Measurements from ENCODE around the gene ZNF639. TPM values are rescaled to one million over a fixed set of nuclear protein-coding genes. Genes with fewer than 3 reads are reported as not detected.

ZNF639 gene
- total and polyA plus RNA-seq, 10 of the 15 experiments (the other 5 are each of a cell fraction or from before 2014, with no cell fraction given) = 16.3 to 61.2 (median 35.3) TPM

DNA sequence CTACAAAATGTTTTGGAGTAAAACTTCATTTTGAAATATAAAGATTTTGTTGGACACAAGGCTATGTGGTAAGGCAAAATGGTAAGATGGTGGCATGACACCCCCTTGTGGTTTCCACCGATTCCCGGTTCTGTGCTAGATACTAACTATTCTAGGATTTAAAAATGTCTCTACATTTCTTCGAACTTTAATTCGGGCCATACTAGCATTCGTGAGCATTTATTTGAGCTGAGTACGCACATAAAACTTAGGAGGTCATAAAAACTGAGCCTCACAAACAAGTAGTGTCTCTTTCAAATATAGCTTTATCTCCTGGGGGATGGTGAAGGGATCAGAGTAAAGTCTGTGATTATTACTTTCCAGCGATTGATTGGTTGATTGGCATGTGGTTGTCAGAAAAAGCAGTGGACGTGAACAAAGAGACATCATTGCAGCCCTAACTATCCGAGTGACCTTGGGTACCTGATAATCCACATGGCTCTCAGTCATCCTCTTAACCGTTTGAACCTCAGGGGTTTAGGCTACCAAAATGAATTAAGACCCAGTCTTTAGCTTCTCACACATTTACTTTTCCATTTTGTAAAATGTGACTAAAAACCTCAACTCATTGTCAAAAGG lies 1.1 kb upstream of the ZNF639 start:
- peak overlapping the region; percentile 97 for H3K9ac ChIP-seq (ENCODE audit: control insufficient read depth, insufficient read depth, low read length)
- peaks cover 44% of the 10 kb centered on the region for H3K79me2 ChIP-seq (ENCODE audit: control insufficient read depth, insufficient read depth, low read length)
- in situ Hi-C loops (cut with MboI) = no loop called here
- no peaks in the 10 kb centered on the region for H3K9me3 ChIP-seq (replicated peaks; ENCODE audit: control insufficient read depth, insufficient read depth, low read length)
- H3K4me2 ChIP-seq (ENCODE audit: control insufficient read depth, insufficient read depth) = peak overlapping the region; percentile 69
- FAIRE-seq = no peak
- POLR2A ChIA-PET = interaction anchor here (0.6 to 1.8 kb wide), 9 partner anchors 25 to 301 kb away, joined by 3 to 7 read pairs (median 4); no protein-coding TSS in a partner anchor
- H3K36me3 ChIP-seq (ENCODE audit: control insufficient read depth in 2 of 2, insufficient read depth in 2 of 2, low read length in 1 of 2) = no peaks in the 10 kb centered on the region
- H4K20me1 ChIP-seq (ENCODE audit: control insufficient read depth, insufficient read depth) = no peaks in the 10 kb centered on the region
- CTCF ChIA-PET = interaction anchor here (0.5 to 9.3 kb wide), 44 partner anchors 9 to 963 kb away, joined by 3 to 114 read pairs (median 4); partner anchors contain the start of genes ACTL6A, PIK3CA and ZMAT3
- RAD21 ChIA-PET (ENCODE audit: unreplicated experiment) = interaction anchor here (0.9 to 3.4 kb wide), 22 partner anchors 12 to 887 kb away, joined by 3 to 30 read pairs (median 4); partner anchors contain the start of genes ACTL6A, MFN1, PIK3CA and ZMAT3
- peaks cover 8% of the 10 kb centered on the region for H3K4me1 ChIP-seq (ENCODE audit: control insufficient read depth, insufficient read depth, low read length)
- H3K4me3 ChIP-seq = peak overlapping the region; percentile 78
- BruUV-seq (replicated peaks) = TSS peak; percentile 58
- ATAC-seq = no peak
- no peaks in the 10 kb centered on the region for H3K27me3 ChIP-seq (replicated peaks in 1 of 2; ENCODE audit: control insufficient read depth in 2 of 2, insufficient read depth in 2 of 2, low read length in 1 of 2)
- H2AFZ ChIP-seq (ENCODE audit: control insufficient read depth, low read depth, low read length) = peak overlapping the region; percentile 95
- 34% methylated on average over 10 of the region's 10 CpGs for WGBS (ENCODE audit: insufficient coverage, insufficient replicate concordance, low lambda C conversion rate, missing lambda C conversion rate)
- intact Hi-C loops (cut with micrococcal nuclease; ENCODE audit: unreplicated experiment) = loop anchor here (2.0 to 5.0 kb wide), 3 partner anchors 27 to 884 kb away; no protein-coding TSS in a partner anchor
- TF ChIP-seq RAD21 (IDR thresholded peaks at IDR 0.05; ENCODE audit: insufficient read depth, low read depth, low read length) (0 out of 2 replicates have a peak, but pooled peaks have one; percentile 19), YY1 (IDR thresholded peaks at IDR 0.05; ENCODE audit: low read depth, low read length) (peak; percentile 30; the same call in 1 of the 2 replicates), ZNF622 (IDR thresholded peaks at IDR 0.05) (no peak), KAT2A (conservative IDR thresholded peaks at IDR 0.05; ENCODE audit: control insufficient read depth, low read depth, low read length) (no peak), IRF4 (IDR thresholded peaks at IDR 0.05; ENCODE audit: low read depth, low read length) (0 out of 2 replicates have a peak, but pooled peaks have one; percentile 23), RUNX3 (IDR thresholded peaks at IDR 0.05; ENCODE audit: low read length) (peak; percentile 58; the same call in 1 of the 2 replicates)
- TF ChIP-seq, protein P1, sequence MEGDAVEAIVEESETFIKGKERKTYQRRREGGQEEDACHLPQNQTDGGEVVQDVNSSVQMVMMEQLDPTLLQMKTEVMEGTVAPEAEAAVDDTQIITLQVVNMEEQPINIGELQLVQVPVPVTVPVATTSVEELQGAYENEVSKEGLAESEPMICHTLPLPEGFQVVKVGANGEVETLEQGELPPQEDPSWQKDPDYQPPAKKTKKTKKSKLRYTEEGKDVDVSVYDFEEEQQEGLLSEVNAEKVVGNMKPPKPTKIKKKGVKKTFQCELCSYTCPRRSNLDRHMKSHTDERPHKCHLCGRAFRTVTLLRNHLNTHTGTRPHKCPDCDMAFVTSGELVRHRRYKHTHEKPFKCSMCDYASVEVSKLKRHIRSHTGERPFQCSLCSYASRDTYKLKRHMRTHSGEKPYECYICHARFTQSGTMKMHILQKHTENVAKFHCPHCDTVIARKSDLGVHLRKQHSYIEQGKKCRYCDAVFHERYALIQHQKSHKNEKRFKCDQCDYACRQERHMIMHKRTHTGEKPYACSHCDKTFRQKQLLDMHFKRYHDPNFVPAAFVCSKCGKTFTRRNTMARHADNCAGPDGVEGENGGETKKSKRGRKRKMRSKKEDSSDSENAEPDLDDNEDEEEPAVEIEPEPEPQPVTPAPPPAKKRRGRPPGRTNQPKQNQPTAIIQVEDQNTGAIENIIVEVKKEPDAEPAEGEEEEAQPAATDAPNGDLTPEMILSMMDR (IDR thresholded peaks at IDR 0.05 in 2 of 3, conservative IDR thresholded peaks at IDR 0.05 in 1 of 3; ENCODE audit: control insufficient read depth in 2 of 3, extremely low read depth in 1 of 3, insufficient read depth in 1 of 3, low read depth in 3 of 3, low read length in 3 of 3) = peak; percentile 36 to 58 (median 37); a peak in 5 of 6 replicates
- TF ChIP-seq, protein P2, sequence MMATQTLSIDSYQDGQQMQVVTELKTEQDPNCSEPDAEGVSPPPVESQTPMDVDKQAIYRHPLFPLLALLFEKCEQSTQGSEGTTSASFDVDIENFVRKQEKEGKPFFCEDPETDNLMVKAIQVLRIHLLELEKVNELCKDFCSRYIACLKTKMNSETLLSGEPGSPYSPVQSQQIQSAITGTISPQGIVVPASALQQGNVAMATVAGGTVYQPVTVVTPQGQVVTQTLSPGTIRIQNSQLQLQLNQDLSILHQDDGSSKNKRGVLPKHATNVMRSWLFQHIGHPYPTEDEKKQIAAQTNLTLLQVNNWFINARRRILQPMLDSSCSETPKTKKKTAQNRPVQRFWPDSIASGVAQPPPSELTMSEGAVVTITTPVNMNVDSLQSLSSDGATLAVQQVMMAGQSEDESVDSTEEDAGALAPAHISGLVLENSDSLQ (IDR thresholded peaks at IDR 0.05) = peak; percentile 42; the same call in 1 of the 2 replicates
- no peak overlapping the region; the same call in 1 of the 2 replicates for H3K27ac ChIP-seq (ENCODE audit: control insufficient read depth, insufficient read depth)
- SMC1A ChIA-PET (ENCODE audit: uncharacterized antibody, unreplicated experiment) = interaction anchor here (0.7 to 2.8 kb wide), 39 partner anchors 10 to 887 kb away, joined by 3 to 47 read pairs (median 4); partner anchors contain the start of genes ACTL6A, MFN1, PIK3CA and ZMAT3
- DNase-seq (ENCODE audit: low read depth, low spot score) = no peak

Data from GM12878 (cell line).